DMS53 (cell line): ENCODE results near the gene SESN3.
A peak's percentile ranks its signal among the peaks of the same experiment; 100 is the strongest.
"Not testable (repeated sequence)": the region's sequence is repeated elsewhere in the genome, so short reads cannot be mapped to it uniquely, and the experiment has no call there.

Experiments used
- DNase-seq: peaks from one replicate; lab custom pipeline; 2025; lab: John Stamatoyannopoulos, UW

SESN3 gene, protein sequence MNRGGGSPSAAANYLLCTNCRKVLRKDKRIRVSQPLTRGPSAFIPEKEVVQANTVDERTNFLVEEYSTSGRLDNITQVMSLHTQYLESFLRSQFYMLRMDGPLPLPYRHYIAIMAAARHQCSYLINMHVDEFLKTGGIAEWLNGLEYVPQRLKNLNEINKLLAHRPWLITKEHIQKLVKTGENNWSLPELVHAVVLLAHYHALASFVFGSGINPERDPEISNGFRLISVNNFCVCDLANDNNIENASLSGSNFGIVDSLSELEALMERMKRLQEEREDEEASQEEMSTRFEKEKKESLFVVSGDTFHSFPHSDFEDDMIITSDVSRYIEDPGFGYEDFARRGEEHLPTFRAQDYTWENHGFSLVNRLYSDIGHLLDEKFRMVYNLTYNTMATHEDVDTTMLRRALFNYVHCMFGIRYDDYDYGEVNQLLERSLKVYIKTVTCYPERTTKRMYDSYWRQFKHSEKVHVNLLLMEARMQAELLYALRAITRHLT

DNA sequence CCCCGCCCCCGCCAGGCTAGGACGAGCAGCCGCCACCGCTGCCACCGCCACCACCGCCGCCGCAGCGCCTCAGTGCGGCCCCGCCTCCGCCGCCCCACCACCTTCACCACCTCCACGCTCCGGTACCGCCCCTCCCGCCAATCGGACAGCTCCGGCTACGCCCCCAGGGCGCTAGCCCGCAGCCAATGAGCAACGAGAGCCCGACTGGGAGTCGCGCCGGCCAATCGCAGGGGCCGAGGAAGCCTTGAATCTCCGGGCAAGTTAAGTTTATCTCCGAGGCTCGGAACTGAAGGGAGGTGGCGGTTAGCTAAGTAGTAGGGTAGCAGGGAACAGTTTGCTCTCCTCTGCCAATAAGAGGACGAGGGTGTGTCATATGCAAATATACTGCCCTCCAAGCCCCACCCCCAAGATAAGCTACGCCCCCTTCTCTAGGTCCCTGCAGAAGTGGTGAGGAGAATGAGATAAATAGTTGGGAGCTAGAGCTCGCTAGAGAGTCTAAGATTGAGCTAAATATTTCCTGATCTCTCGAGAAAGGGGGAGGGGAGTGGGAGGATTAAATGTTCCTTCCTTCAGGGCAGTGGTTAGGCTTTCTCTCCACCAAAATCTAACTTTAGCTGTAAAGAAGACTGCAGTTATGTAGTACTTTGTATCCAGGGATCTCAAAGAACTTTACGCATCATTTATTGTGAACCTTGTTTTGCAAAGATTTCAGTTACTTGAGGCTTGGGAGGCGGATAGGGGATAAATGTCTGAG is at the start of gene SESN3:
SESN3 (minus strand) TSS at position 76 of the 754 bp plus-strand sequence. CDS start 342 bp downstream, outside the sequence.
- peak; percentile 100 for DNase-seq

DNA sequence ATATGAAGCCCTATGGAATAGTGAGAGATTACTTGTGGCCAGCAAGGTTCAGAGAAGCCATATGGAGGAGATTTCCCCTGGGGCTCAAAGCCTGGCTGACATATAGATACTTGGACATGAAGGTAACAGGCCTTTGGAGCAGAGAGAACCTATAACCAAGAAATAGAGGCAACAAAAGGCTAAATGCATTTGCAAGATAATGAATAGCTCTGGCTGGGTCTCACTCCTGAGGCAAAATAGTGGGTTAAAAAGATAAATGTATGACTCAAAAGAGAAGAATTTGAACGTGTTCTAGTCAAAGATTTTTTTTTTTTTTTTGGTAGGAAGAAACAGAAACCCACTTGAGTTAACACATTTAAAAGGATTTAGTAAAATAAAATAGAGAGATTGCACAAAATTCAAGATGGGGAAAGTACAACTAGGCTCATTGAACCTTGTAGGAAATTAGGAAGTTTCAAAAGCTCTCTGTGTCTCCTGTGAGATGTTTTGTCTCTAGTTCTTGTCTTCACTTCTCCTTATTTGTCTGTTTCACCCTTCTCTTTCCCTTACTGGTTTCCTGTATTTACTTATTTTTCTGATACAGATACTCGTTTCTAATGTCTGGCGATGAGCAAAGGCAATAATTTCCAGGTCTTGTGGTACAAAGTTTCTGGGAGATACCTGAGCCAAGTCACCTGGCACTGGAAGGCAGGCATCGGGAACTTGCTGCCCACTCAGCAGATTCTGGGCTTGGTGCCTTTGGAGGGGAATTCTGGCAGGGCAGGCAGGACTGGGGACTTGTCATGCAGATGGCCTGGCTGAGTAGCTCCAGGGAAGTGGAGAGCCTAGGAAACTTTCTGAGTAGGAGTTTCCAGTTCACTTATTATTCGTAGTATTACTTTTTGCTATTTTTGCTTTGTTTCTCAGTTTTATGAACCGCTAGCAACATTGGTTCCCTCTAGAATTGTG is 49.2 kb upstream of the SESN3 start:
- DNase-seq = no peak

DNA sequence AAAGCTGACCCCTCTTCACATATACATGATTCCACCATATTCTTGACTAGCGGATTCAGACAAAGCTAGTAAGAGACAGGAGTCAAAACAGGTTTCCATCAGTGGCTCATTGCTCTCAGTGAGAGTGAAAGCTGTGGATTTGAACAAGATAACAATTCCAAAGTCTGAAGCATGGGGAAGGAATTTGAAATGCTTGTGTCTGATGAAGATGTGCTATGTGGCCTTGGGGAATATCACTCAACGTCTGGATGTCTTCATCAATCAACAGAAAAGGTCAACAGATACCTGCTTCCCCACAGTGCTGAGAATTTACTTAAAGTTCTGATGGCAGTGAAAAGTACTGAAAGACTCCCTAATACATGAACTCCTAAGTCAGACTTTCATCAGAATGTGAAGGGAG is 46.9 kb upstream of the SESN3 start:
- DNase-seq = no peak

DNA sequence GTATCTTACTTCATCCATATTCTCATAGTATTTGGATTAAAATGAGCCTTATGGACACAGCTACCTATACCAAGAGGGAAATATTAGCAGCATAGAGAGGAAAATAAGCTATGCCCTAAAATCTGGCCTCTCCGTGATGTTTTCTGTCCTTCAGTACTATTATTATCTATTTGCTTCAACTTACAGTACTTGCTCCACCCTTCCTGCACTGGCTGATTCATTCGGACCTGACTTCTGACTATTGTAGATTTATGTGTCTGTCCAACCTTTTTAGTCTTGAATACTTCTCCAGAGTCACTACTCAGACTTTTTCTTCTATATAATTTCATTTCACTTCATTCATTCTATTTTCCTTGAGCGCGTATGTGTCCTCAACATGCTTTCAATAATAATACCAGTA is 45.1 kb upstream of the SESN3 start:
- no peak for DNase-seq

DNA sequence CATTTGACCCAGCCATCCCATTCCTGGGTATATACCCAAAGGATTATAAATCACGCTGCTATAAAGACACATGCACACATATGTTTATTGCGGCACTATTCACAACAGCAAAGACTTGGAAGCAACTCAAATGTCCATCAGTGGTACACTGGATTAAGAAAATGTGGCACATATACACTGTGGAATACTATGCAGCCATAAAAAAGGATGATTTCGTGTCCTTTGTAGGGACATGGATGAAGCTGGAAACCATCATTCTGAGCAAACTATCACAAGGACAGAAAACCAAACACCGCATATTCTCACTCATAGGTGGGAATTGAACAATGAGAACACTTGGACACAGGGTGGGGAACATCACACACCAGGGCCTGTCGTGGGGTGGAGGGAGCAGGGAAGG is 42.6 kb upstream of the SESN3 start:
- DNase-seq = not testable (repeated sequence)

DNA sequence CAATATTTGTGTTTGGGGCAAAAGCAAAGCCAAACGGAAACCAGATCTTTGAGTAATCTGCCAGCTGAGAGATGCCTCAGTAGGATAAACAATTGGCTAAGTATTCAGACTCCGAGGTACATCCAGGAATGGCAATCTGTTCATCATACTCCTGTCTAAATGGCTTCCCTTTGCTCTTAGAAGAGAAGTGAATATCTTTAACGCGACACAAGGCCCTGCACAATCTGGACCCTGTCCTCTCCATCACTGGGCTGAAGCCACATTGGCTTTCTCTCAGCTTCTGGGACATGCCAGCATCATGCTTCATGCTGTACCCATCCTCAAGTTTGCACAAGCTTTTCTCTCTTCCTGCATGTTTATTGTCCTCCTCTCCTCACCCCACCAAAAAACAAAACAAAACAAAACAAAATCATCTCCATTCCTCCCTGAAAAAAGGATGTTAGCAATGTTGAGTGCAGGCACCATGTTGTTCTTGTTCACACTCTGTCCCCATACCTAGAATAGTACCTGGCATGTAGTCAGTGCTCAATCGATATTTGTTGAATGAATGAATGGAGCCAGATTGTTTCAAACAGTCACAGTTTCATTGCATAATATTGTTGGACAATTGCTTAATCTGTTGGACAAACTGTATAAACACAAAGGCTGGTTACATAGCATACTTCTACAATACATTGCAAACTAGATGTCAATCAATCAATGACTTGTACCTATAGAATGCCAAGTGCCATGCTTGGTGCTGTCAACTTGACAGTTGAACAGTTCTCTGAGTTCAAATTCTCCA is 38.2 kb upstream of the SESN3 start:
- no peak for DNase-seq

DNA sequence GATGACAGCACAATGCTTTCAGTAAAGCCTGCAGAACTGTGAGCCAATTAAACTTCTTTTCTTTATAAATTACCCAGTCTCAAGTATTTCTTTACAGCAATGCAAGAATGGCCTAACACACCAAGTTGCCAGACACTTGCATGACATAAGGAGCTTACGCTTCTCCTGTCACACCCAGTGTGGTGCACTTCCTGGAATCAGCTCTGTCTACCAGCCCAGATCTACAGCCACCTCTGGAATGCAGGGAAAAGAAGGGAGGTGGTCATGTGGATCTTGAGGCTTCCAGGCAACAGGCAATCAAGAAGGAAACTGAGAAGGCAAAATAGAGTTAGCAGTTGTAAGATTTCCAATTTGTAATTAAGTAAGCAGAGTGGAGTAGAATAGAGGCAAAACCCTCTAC is 37.4 kb upstream of the SESN3 start:
- DNase-seq = no peak

DNA sequence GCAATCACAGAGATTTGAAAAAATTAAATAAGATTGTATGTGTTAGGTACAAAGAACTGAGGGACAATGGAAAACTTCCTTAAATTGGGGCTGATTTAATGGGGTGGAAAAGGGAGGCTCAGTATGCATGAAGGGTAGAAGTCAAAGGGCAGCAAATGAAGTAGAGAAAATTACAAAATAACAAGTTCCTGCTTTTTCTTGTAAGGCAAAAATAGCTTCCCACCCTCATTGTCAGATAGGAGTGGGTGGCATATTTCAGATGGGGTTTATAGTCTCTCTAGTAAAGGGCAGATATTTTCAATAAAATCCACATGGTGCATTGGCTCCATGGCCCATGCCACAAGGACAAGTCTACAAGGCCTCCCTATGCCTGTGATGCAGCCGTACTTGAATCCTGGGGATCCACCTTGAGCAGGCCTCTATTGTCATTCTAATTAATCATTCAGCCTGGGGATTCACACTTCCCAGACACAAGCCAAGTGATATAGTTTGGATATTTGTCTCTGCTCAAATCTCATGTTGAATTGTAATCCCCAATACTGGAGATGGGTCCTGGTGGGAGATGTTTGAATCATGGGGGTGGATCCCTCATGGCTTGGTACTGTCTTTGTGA is 36.7 kb upstream of the SESN3 start:
- DNase-seq = no peak

DNA sequence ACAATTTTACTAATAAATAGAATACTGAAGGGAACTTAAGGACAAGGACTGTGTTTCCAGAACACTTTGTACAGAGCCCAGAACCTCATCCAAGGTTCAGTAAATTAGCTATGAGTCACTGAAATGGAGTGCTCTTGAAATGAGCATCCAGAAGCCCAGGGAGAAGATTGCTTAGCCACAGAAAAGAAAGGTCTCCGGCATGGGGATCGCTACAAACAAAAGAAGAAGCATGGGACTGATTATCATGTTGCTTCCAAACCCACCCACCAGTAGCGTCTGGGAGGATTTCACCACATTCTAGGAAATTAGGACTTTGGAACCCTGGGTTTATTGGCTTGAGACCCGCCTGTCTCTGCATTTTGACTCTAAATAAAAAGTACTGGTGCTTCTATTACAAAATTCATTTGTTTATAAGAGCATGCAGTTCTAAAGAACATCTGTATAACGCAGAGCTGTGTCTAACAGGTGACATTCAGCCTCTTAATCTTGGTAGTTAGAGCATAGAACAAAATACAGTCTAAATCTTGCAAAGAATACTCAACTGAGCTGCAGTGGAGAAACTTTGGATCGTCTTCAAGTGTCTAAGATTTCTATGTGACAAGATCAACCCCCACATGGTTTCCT is 35.9 kb upstream of the SESN3 start:
- DNase-seq = peak; percentile 84

DNA sequence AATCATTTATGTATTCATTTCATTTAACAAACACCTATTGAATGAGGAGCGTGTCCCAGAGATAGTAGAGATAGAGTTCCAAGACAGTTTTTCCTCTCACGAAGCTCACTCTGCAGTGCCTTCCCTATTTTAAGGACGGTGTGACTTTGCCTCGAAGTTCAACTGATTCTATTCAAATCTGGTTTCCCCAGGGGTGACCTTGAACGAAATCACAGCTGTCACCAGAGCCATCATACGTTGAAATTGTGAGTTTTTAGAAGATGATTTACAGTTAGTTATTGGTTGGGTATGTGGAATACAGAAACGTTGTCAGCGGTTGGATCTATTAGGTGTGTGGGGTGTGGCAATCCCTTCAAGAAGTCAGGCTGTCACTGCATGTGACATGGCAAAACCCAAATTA is 33.9 kb upstream of the SESN3 start:
- DNase-seq = no peak

DNA sequence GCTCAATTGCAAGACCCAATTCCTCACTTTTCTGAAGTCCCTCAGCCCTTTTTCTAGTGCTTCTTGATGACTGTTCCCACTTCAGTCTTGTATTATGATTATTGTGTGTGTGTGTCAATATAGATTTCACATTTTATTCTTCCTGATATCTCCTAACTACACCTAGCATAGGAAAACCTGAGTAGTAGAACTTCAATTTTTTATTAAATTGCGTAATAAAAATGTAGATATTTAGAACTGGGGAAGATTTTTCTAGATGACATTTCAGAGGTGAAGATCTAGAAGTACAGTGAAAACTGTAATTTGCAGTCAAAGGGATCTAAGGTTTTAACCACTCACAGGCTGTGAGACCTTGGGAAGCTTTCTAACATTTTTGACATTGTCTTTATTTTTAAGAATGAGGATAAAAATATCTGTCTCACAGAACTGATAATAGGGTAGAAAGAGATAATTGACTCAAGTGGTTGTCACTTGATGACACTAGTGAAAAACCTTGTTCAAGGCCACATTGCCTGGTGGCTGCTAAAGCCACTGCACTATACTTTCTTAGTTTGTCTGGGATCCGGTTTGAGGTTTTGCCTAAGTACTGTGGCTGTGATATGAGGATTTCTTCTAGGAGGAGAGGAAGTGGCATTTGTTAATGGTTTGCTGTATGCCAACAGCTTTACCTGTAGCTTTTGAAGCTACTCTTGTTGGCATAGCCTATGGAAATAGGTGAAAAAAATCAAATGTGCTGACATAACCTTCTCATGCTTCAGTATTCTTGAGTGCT is 32.2 kb upstream of the SESN3 start:
- peak; percentile 42 for DNase-seq

DNA sequence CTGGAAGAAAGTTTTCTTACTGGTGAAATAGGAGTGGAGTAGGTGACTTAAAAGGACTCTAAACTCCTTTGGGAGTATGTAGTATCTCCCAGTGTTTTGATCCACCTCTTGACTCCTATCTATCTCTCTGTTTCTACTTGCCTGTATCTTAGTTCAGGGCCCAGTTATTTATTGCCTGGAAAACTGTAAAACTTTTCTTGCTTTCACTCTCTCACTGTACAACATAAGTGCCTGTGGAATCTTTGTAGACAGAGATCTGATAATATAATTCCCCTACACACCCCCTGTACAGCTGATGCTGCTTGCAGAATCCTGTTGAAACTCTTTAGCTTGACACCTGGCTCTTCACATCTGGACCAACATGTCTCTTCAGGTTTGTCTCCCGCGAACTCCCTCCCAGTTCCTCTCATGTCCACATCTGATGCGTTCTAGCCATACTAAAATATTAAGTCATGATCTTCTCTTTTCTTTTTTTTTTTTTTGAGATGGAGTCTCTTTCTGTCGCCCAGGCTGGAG is 26.5 kb upstream of the SESN3 start:
- peak; percentile 13 for DNase-seq

DNA sequence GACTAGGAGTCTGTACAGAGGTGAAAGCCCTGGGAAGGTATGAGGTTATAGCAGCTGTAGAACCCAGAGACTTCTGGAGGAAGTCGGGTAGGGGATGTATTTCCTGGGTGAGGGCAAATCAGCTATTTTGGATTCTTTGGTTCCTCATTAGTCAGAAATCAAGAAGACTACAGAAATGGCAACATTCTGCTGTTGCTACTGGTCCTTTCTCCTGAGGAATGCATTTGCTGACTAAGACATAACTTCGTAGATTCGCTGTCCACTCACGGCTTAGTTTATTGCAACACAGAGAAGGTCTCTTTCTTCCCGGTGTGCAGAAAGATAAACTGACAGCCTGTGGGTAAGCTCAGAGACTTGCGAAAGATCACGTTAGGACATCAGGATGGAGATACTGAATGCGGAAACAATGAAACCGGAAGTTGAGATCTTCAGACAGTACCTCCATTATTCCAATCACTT is 25.3 kb upstream of the SESN3 start:
- no peak for DNase-seq

DNA sequence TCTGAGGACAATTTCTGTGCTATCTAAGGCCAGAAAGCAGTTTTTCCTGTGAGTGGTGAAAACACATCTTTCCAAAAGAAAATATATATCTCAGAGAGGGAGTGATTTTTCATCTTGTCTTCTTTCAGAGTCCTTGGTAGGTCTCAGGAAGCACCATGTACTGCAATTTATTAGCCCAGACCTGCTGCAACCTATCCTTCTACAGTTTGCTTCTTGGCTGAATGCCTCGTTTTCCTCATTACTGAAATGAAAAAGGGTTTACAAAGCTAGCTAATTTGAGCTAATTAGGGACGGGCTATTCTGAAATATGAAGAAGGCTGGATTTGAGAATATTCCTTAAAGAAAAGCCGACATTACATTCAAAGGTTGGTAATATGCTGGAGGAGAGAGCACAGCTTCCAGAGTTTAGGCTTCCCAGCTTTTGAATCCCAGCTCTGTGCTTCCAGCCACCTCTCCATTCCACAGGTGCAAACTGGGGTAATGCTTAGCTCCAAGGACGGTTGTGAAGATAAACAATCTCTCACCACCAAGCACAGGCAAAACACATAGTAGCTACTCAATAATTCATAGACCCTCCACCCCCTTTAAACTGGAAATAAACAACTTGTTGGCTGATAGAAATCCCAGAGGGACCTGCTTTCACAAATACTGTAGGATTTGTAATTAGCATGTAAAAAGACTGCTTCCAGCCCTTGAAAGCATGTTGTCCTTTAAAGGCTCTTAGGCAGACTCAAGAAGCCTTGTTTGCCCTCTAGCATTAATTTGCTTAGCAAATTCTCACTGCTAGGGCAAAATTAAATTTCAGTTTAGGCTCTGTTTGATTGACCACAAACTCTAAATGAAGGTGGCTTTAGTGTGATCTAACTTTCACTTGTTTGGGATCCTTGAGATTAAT is 24.5 kb upstream of the SESN3 start:
- DNase-seq = peak; percentile 24

DNA sequence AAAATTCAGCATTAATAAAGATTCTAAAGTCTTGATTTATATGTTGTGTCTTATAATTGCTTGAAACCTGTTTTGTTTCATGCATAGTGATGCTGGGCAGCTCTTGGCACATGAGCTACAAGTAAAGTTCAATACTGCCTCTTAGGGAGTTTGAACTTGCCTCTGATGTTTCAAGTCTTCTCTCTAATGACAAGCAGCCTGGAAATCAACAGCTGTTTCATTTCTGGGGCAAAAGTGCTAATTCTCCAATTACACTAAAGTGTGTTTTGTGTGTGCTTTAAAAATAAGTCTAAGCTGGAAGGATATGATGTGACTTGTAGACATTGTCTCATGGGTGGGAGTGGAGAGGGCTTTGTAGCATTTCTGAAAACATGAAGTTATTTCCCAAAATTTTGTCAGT is 23.7 kb upstream of the SESN3 start:
- DNase-seq = no peak

DNA sequence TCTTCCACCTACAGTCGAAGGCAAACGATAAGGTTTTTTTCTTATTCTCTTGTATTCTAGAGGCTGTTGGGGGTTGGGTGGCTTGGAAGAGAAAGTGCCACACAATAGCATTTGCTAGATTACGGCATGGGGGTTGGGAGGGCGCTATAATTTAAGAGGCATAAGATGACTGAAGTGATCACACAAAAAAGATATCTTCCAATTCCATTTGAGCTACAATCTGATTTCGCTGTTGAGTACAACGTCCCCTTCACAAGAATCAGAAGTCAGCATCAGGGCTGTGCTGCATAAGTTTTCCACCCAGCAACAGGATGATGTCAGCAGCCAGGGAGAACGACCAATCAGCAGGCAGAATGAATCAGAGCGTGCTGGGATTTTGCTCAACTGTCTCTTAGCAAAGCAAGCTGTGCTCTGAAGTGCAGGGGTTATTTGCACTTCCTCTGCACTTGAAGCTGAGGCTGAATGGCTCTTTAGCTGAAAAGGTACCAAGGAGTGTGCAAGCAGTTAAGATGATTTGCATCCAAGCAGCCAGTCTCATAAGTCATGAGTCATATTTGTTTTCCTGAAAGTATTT is 23.2 kb upstream of the SESN3 start:
- DNase-seq = peak; percentile 99

DNA sequence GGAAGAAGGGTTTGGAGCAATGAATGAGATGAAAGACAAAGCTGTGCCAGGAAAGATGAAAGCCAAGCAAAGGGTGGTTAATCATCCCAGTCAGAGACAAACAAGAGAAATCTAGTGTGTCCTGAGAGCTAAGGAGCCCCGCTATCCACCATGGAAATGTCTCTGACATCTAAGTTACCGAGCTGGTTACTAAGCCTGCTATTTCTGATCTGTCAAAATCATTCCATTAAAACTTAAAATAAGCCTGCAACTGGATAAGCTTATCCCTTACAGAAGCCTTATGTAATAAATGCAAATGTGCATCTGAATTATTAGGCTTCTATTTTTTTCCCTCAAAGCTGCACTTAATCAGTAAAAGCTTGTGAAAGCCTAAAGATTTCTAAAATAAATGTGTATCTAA is 22.1 kb upstream of the SESN3 start:
- no peak for DNase-seq

DNA sequence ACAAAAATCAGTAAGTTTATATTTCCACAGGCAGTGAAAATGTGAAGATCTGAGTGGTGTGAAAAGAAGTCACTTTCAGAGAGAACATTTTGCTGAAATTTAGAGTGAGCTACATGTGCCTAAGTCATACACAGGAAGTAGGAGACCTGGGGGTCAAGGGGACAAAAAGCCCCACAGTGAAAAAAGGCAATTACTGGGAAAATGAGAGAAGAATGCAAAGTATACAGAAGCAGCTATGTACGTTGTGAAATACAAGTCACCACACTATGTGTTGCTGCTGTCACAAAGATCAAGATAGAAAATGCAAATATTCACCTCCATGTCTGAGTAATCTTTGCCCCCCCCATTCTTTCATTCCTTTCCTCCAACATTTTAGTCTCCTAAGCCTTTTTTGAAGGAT is 21.6 kb upstream of the SESN3 start:
- no peak for DNase-seq
